CD4-positive, alpha-beta T cell (primary cell): ENCODE measurements around the gene AICDA. TPM values are rescaled to one million over a fixed set of nuclear protein-coding genes. Genes with fewer than 3 reads are reported as not detected.

Source experiments
- ATAC-seq: fragments of 200-7000 bp; cut with Tn5 transposase; one replicate; pipeline ENCODE4 v1.10.0; 2022; ENCODE audit warnings: mild to moderate bottlenecking; ENCODE audit not compliant: poor library complexity
- CTCF ChIA-PET: fragments of 350-600 bp; sonication (Branson Sonifier 250); formaldehyde crosslinking; loops from one replicate; lab custom pipeline; 2021; ENCODE audit warnings: antibody characterized with exemption, inconsistent platforms; lab: Charles Lee
- POLR2A ChIA-PET: fragments of 350-600 bp; sonication (Branson Sonifier 250); formaldehyde crosslinking; loops from one replicate; lab custom pipeline; 2021; ENCODE audit warnings: antibody characterized with exemption, inconsistent platforms; lab: Charles Lee
- DNase-seq, 14 experiments: peaks; one replicate each; pipeline ENCODE4 v3.0.0-alpha.2; 2013 to 2020; ENCODE audit warnings: mixed read lengths in 2 of 14
- H3K27ac ChIP-seq, 2 donors: one replicate each; pipeline versions ENCODE4 v1.5.1 to v1.7.0; 2013; ENCODE audit warnings: low read length in 2 of 2, low read depth in 1 of 2, mild to moderate bottlenecking in 1 of 2
- H3K27me3 ChIP-seq, 2 experiments: 1 replicate in 1 of 2; 2 replicates in 1 of 2; pipeline versions ENCODE4 v1.6.1 to v1.7.0; 2013; ENCODE audit warnings: low read length in 2 of 2, control low read depth in 1 of 2, mild to moderate bottlenecking in 1 of 2, moderate library complexity in 1 of 2; ENCODE audit not compliant: insufficient read depth in 2 of 2, control insufficient read depth in 1 of 2
- H3K36me3 ChIP-seq: one replicate; pipeline ENCODE4 v1.6.1; 2013; ENCODE audit warnings: low read length, control low read depth; ENCODE audit not compliant: insufficient read depth
- H3K4me1 ChIP-seq: one replicate; pipeline ENCODE4 v1.6.1; 2013; ENCODE audit warnings: low read length, control low read depth; ENCODE audit not compliant: insufficient read depth
- H3K4me3 ChIP-seq: one replicate; pipeline ENCODE4 v1.5.1; 2013; ENCODE audit warnings: mild to moderate bottlenecking, low read length, moderate library complexity
- H3K9me3 ChIP-seq, 2 experiments: 1 replicate in 1 of 2; 2 replicates in 1 of 2; pipeline versions ENCODE4 v1.6.1 to v1.7.0; 2013; ENCODE audit warnings: low read length in 2 of 2, mild to moderate bottlenecking in 2 of 2, control low read depth in 1 of 2, moderate library complexity in 1 of 2; ENCODE audit not compliant: control insufficient read depth in 1 of 2, insufficient read depth in 1 of 2
- H3K27ac Mint-ChIP-seq: one replicate; pipeline ENCODE4 v1.8.0; 2020; ENCODE audit warnings: mixed read lengths
- H3K27me3 Mint-ChIP-seq: one replicate; pipeline ENCODE4 v1.8.0; 2021; ENCODE audit warnings: mixed read lengths
- H3K36me3 Mint-ChIP-seq: one replicate; pipeline ENCODE4 v1.8.0; 2021; ENCODE audit warnings: low read depth, mixed read lengths
- H3K4me1 Mint-ChIP-seq: one replicate; pipeline ENCODE4 v1.8.0; 2021; ENCODE audit warnings: low read depth, mixed read lengths
- H3K4me3 Mint-ChIP-seq: one replicate; pipeline ENCODE4 v1.8.0; 2020; ENCODE audit warnings: mild to moderate bottlenecking, mixed read lengths
- H3K9me3 Mint-ChIP-seq: one replicate; pipeline ENCODE4 v1.8.0; 2020; ENCODE audit warnings: mixed read lengths
- CTCF ChIP-seq: fragments of 200-600 bp; IDR thresholded peaks from one replicate; pipeline ENCODE4 v1.8.0; 2022; ENCODE audit warnings: antibody characterized with exemption, mild to moderate bottlenecking
- intact Hi-C, 2 experiments: fragments of 100-400 bp; cut with DNase I in 1 of 2; cut with micrococcal nuclease in 1 of 2; formaldehyde crosslinking; loops; one replicate each; pipeline versions ENCODE4 v1.15.1 to v1.9.0; 2023 to 2025; cut with DNase I, micrococcal nuclease
- total RNA-seq, 174 experiments: library from RNA in 2 of 174; stranded (reverse) in 2 of 174; gene quantifications; one replicate each; pipeline ENCODE4 v1.2.3 and lab custom pipeline; 2021 to 2026

The AICDA gene
- total RNA-seq, 2 experiments from 2014 or later = not detected

- Mint-ChIP-seq H3K9me3 (peaks cover 3% of the 10 kb centered on the region), H3K27me3 (no peaks in the 10 kb centered on the region), H3K36me3 (no peaks in the 10 kb centered on the region), H3K27ac (no peak overlapping the region), H3K4me1 (peaks cover 39% of the 10 kb centered on the region), H3K4me3 (no peak overlapping the region)
- Histone ChIP-seq H3K27ac (no peak overlapping the region), H3K4me1 (peaks cover 19% of the 10 kb centered on the region), H3K27me3 (no peaks in the 10 kb centered on the region), H3K36me3 (no peaks in the 10 kb centered on the region), H3K4me3 (no peak overlapping the region), H3K9me3 (no peaks in the 10 kb centered on the region)
- ChIA-PET POLR2A (interaction anchor here (0.6 kb wide), 1 partner anchor 301 kb away, joined by 3 read pairs; no protein-coding TSS in a partner anchor), CTCF (interaction anchor here (1.9 kb wide), 1 partner anchor 9 kb away, joined by 5 read pairs; no protein-coding TSS in a partner anchor)
- intact Hi-C loops = no loop called here
- no peak for TF ChIP-seq CTCF
- DNase-seq (no peak), ATAC-seq (no peak)
Measured at GRCh38 chr12:8647968-8648367, 35.3 kb upstream of the AICDA start.

GRCh38 chr12:8644345-8645248 lies 31.9 kb upstream of the AICDA start:
- peak in 13 of 14 experiments; percentile 7 to 80 (median 29) for DNase-seq
- Mint-ChIP-seq H3K27me3 (no peaks in the 10 kb centered on the region), H3K36me3 (no peaks in the 10 kb centered on the region), H3K4me1 (peaks cover 39% of the 10 kb centered on the region), H3K4me3 (peak overlapping the region; percentile 72), H3K27ac (peak overlapping the region; percentile 87), H3K9me3 (peaks cover 3% of the 10 kb centered on the region)
- Histone ChIP-seq H3K4me3 (peak overlapping the region; percentile 11), H3K27me3 (no peaks in the 10 kb centered on the region), H3K27ac (peak overlapping the region; percentile 17 to 85), H3K9me3 (peaks cover 0 to 8% of the 10 kb centered on the region in 2 experiments), H3K36me3 (no peaks in the 10 kb centered on the region), H3K4me1 (peaks cover 19% of the 10 kb centered on the region)
- ATAC-seq = peak; percentile 91
- intact Hi-C loops = no loop called here
- no peak for TF ChIP-seq CTCF
- ChIA-PET POLR2A (interaction anchor here (0.9 to 3.0 kb wide), 6 partner anchors 24 to 306 kb away, joined by 3 to 16 read pairs (median 4); partner anchors contain the start of genes M6PR and RIMKLB), CTCF (interaction anchor here (0.7 to 1.0 kb wide), 2 partner anchors 13 to 100 kb away, joined by 3 to 4 read pairs; no protein-coding TSS in a partner anchor)

- Mint-ChIP-seq H3K27ac (no peak overlapping the region), H3K36me3 (no peaks in the 10 kb centered on the region), H3K4me1 (peaks cover 27% of the 10 kb centered on the region), H3K27me3 (no peaks in the 10 kb centered on the region), H3K4me3 (no peak overlapping the region), H3K9me3 (peaks cover 3% of the 10 kb centered on the region)
- ChIA-PET POLR2A (interaction anchor here (0.7 kb wide), 1 partner anchor 93 kb away, joined by 3 read pairs; no protein-coding TSS in a partner anchor), CTCF (interaction anchor here (0.7 kb wide), 1 partner anchor 14 kb away, joined by 3 read pairs; no protein-coding TSS in a partner anchor)
- H3K27me3 ChIP-seq = no peaks in the 10 kb centered on the region
- H3K36me3 ChIP-seq = no peaks in the 10 kb centered on the region
- no peak overlapping the region for H3K4me3 ChIP-seq
- no peak overlapping the region for H3K27ac ChIP-seq
- ATAC-seq (no peak), DNase-seq (no peak)
- H3K9me3 ChIP-seq = peaks cover 0 to 8% of the 10 kb centered on the region in 2 experiments
- intact Hi-C loops = no loop called here
- peaks cover 15% of the 10 kb centered on the region for H3K4me1 ChIP-seq
- no peak for TF ChIP-seq CTCF
Measured at GRCh38 chr12:8642775-8643174, 30.1 kb upstream of the AICDA start.
